H1 (cell line): Measurements from ENCODE around the gene NAT9. TPM values are rescaled to one million over a fixed set of nuclear protein-coding genes. Genes with fewer than 3 reads are reported as not detected.

ENCODE experiments used
- CHD1 ChIP-seq: IDR thresholded peaks from 2 replicates; pipeline ENCODE4 v1.6.1; 2012; ENCODE audit warnings: low read depth, low read length, improper control_type of control experiment
- CTBP2 ChIP-seq: IDR thresholded peaks from 2 replicates; pipeline ENCODE4 v1.7.0; 2011; ENCODE audit warnings: borderline replicate concordance, mild to moderate bottlenecking, moderate library complexity, mixed read lengths, low read length; ENCODE audit not compliant: insufficient read depth, insufficient read length
- PHF8 ChIP-seq: fragments of 200-600 bp; sonication (generic); conservative IDR thresholded peaks from 2 replicates; pipeline ENCODE4 v1.7.1; 2012; ENCODE audit warnings: low read depth, mild to moderate bottlenecking, inconsistent platforms, low read length, moderate library complexity
- POLR2AphosphoS5 ChIP-seq: IDR thresholded peaks from 2 replicates; pipeline ENCODE4 v1.6.1; 2011; ENCODE audit warnings: low read depth, low read length
- RBBP5 ChIP-seq: IDR thresholded peaks from 2 replicates; pipeline ENCODE4 v1.7.1; 2012; ENCODE audit warnings: low read depth, mild to moderate bottlenecking, inconsistent platforms, low read length, moderate library complexity, borderline replicate concordance
- TBP ChIP-seq: IDR thresholded peaks from 2 replicates; pipeline ENCODE4 v1.6.1; 2011; ENCODE audit warnings: low read depth, low read length, improper control_type of control experiment
- polyA plus RNA-seq, 7 experiments: library from polyadenylated mRNA; depleted of rRNA in 3 of 7; stranded (reverse) in 5 of 7; unstranded in 2 of 7; fragments of >200 nt in 5 of 7; fragments of 200-250 nt in 2 of 7; gene quantifications; 1 replicate in 5 of 7; 2 replicates in 1 of 7; 4 replicates in 1 of 7; pipeline versions ENCODE4 v1.2.1 to v1.2.3, GENCODE V29; 2011 to 2013; ENCODE audit warnings: missing spikeins in 2 of 7, mixed read lengths in 2 of 7
- total RNA-seq: library from RNA; stranded (reverse); fragmentation: NEBNext Ultra II Directional; extraction: Animal tissue kit (Norgen Biotek cat#: 25700); gene quantifications from 2 replicates; pipeline ENCODE4 v1.2.1, GENCODE V29; 2021
- TF ChIP-seq, protein P1 (sequence below): IDR thresholded peaks from 2 replicates; pipeline ENCODE4 v1.6.1; 2012; ENCODE audit warnings: low read length, inconsistent platforms

Gene NAT9
- total and polyA plus RNA-seq, 2 of the 8 experiments (the other 6 are each of a cell fraction or from before 2014, with no cell fraction given): 32.3 to 42.7 TPM

GRCh38 chr17:74733365-74734122 is 42.6 kb downstream of the NAT9 start (continued):
- TF ChIP-seq PHF8 (no peak), CTBP2 (no peak), POLR2AphosphoS5 (no peak), RBBP5 (no peak), CHD1 (no peak), TBP (no peak)
- TF ChIP-seq, protein P1, sequence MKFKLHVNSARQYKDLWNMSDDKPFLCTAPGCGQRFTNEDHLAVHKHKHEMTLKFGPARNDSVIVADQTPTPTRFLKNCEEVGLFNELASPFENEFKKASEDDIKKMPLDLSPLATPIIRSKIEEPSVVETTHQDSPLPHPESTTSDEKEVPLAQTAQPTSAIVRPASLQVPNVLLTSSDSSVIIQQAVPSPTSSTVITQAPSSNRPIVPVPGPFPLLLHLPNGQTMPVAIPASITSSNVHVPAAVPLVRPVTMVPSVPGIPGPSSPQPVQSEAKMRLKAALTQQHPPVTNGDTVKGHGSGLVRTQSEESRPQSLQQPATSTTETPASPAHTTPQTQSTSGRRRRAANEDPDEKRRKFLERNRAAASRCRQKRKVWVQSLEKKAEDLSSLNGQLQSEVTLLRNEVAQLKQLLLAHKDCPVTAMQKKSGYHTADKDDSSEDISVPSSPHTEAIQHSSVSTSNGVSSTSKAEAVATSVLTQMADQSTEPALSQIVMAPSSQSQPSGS: no peak
